Cardiac muscle cell (in vitro differentiated cells and primary cell): Measurements from ENCODE around the gene SMIM36. TPM values are rescaled to one million over a fixed set of nuclear protein-coding genes. Genes with fewer than 3 reads are reported as not detected.

Source experiments
- DNase-seq, 2 donors: peaks; one replicate each; pipeline versions ENCODE4 v3.0.0 to v3.0.0-alpha.2; 2010 to 2017; ENCODE audit warnings: low read depth in 1 of 2, low spot score in 1 of 2
- H3K27ac ChIP-seq: fragments of 200-600 bp; sonication (generic); 2 replicates; pipeline ENCODE4 v1.5.1; 2016
- H3K27me3 ChIP-seq: fragments of 200-600 bp; sonication (generic); 2 replicates; pipeline ENCODE4 v1.6.0; 2016; ENCODE audit warnings: control low read depth
- H3K36me3 ChIP-seq: fragments of 200-600 bp; sonication (generic); 2 replicates; pipeline ENCODE4 v1.5.1; 2016; ENCODE audit warnings: control low read depth
- H3K4me1 ChIP-seq: fragments of 200-600 bp; sonication (generic); 2 replicates; pipeline ENCODE4 v1.8.1; 2017; ENCODE audit warnings: low read depth, mild to moderate bottlenecking, mixed run types
- H3K4me3 ChIP-seq: fragments of 200-600 bp; sonication (generic); 2 replicates; pipeline ENCODE4 v1.5.1; 2016; ENCODE audit warnings: mild to moderate bottlenecking
- H3K9me3 ChIP-seq: fragments of 200-600 bp; sonication (generic); 2 replicates; pipeline ENCODE4 v1.5.1; 2017; ENCODE audit warnings: low read depth, mild to moderate bottlenecking, control low read depth
- polyA plus RNA-seq: library from polyadenylated mRNA; unstranded; fragments of >200 nt; fragmentation: Nextera tagmentation; extraction: Ambion mirVana; gene quantifications from 2 replicates; pipeline ENCODE4 v1.2.1, GENCODE V29; 2016
- total RNA-seq: library from RNA; depleted of rRNA; stranded (reverse); fragments of >200 nt; gene quantifications from 2 replicates; pipeline ENCODE4 v1.2.3, GENCODE V29; 2016
- TF ChIP-seq, protein P1 (sequence below): IDR thresholded peaks from 2 replicates; pipeline ENCODE4 v1.5.1; 2012; ENCODE audit warnings: low read depth, mild to moderate bottlenecking, low read length

SMIM36 gene
- not detected in 2 replicates for total RNA-seq
- not detected in 2 replicates for polyA plus RNA-seq

DNA sequence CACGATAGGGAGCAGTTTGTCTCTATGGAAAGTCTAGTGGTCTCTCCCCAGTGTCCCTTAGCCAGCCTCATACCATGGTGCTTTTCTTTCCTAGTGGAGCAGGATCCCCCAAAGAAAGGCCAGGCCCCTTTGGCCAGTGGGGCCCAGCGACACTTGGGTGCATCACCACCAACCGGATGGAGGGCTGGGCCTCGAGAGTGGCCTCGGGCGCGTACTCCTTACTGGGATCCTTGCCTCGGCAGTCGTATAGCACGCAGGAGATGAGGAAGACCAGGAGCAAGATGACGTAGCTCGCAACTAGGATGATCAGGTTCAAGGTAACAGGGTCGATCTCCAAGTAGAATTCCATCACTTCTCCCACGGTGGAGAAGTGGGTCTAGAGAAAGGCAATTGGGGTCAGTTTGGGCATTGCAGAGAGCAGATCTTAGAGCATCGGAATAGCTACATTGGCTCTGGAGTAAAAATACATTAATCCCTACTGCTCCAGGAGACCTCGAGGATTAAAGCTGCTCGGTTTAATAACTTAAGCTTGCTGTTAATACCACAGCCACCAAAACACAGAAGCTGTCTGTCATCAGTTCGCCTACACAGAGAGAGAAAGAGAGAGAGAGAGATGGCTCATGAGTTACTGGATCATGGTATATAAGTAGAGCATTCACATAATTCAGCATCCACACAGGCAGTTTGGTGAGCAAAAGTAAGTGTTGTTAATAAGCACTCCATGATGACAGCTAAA is at the start of gene SMIM36:
Gene SMIM36, minus strand, starts transcription at position 467 of the 736 bp plus-strand sequence.
- TF ChIP-seq, protein P1, sequence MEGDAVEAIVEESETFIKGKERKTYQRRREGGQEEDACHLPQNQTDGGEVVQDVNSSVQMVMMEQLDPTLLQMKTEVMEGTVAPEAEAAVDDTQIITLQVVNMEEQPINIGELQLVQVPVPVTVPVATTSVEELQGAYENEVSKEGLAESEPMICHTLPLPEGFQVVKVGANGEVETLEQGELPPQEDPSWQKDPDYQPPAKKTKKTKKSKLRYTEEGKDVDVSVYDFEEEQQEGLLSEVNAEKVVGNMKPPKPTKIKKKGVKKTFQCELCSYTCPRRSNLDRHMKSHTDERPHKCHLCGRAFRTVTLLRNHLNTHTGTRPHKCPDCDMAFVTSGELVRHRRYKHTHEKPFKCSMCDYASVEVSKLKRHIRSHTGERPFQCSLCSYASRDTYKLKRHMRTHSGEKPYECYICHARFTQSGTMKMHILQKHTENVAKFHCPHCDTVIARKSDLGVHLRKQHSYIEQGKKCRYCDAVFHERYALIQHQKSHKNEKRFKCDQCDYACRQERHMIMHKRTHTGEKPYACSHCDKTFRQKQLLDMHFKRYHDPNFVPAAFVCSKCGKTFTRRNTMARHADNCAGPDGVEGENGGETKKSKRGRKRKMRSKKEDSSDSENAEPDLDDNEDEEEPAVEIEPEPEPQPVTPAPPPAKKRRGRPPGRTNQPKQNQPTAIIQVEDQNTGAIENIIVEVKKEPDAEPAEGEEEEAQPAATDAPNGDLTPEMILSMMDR: no peak

GRCh38 chr17:55555772-55556171 is 44.5 kb upstream of the SMIM36 start:
- H3K36me3 ChIP-seq: no peaks in the 10 kb centered on the region
- H3K9me3 ChIP-seq: no peaks in the 10 kb centered on the region
- no peaks in the 10 kb centered on the region for H3K27me3 ChIP-seq
- DNase-seq: no peak
- TF ChIP-seq, protein P1: no peak
- no peak overlapping the region for H3K27ac ChIP-seq
- H3K4me1 ChIP-seq: no peaks in the 10 kb centered on the region
- no peak overlapping the region for H3K4me3 ChIP-seq

More for the DNA sequence above, at the start of gene SMIM36:
- no peaks in the 10 kb centered on the region for H3K4me1 ChIP-seq
- no peak for DNase-seq
- H3K4me3 ChIP-seq: no peak within 1 kb of the TSS
- H3K9me3 ChIP-seq: no peaks in the 10 kb centered on the region
- no peak within 1 kb of the TSS for H3K27ac ChIP-seq
- no peaks in the 10 kb centered on the region for H3K27me3 ChIP-seq
- no peaks in the 10 kb centered on the region for H3K36me3 ChIP-seq

DNA sequence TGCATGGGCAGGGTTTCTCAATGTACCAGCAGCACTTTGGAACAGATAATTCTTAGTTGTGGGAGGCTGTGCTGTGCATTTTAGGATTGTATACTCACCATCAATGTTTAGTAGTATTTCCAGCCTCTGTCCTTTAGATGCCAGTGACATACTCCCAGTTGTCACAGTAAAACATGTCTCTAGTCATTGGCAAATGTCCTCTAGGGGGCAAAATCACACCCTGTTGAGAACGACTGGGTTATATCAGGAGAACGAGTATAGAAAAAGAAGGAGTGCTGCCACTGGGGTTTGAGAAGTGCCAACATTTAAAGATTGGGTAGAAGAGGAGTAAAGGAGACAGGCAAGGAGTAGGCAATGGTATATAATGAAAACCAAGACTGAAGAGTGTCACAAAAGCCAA is 37.9 kb upstream of the SMIM36 start:
- no peaks in the 10 kb centered on the region for H3K9me3 ChIP-seq
- no peak overlapping the region for H3K4me3 ChIP-seq
- no peak overlapping the region for H3K27ac ChIP-seq
- H3K27me3 ChIP-seq: no peaks in the 10 kb centered on the region
- TF ChIP-seq, protein P1: peak; percentile 42
- DNase-seq: peak; percentile 36 to 53
- no peaks in the 10 kb centered on the region for H3K4me1 ChIP-seq
- no peaks in the 10 kb centered on the region for H3K36me3 ChIP-seq

- no peaks in the 10 kb centered on the region for H3K36me3 ChIP-seq
- H3K4me3 ChIP-seq: no peak overlapping the region
- TF ChIP-seq, protein P1: no peak
- no peaks in the 10 kb centered on the region for H3K4me1 ChIP-seq
- no peak overlapping the region for H3K27ac ChIP-seq
- DNase-seq: peak in 1 of 2 donors; percentile 39
- H3K9me3 ChIP-seq: no peaks in the 10 kb centered on the region
- no peaks in the 10 kb centered on the region for H3K27me3 ChIP-seq
Observed at GRCh38 chr17:55546991-55547664, 35.9 kb upstream of the SMIM36 start.

DNA sequence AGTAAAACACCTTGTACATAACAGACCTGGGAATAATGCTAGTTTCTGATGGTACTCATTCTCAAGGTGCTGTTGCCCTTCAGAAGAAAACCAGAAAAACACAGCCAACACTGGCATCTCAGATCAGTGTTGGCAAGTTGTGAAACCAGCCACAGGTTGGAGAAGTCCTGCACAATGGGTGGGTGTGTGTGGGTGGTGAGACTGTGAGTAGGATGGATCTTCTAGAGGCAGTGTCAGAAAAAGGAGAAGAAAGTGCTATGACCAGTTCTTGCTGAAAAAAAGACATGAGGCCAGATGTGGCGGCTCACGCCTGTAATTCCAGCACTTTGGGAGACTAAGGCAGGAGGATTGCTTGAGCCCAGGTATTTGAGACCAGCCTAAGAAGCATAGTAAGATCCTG is 35.2 kb upstream of the SMIM36 start:
- TF ChIP-seq, protein P1: no peak
- no peak for DNase-seq
- H3K27ac ChIP-seq: no peak overlapping the region
- no peak overlapping the region for H3K4me3 ChIP-seq
- H3K9me3 ChIP-seq: no peaks in the 10 kb centered on the region
- peaks cover under 1% of the 10 kb centered on the region for H3K4me1 ChIP-seq
- H3K36me3 ChIP-seq: no peaks in the 10 kb centered on the region
- H3K27me3 ChIP-seq: no peaks in the 10 kb centered on the region
